Breast epithelium (tissue), 4 donors: ENCODE results near the gene SMYD1. TPM values are rescaled to one million over a fixed set of nuclear protein-coding genes. Genes with fewer than 3 reads are reported as not detected.

ENCODE experiments used
- DNase-seq, 2 donors: peaks; one replicate each; pipeline ENCODE4 v3.0.0-alpha.2; 2019; ENCODE audit warnings: low spot score in 2 of 2
- H3K27ac ChIP-seq, 2 donors: fragments of 200-600 bp; sonication (generic) in 1 of 2; one replicate each; pipeline ENCODE4 v1.5.1; 2016 to 2019; ENCODE audit warnings: mild to moderate bottlenecking in 1 of 2
- H3K27me3 ChIP-seq, 2 donors: fragments of 200-600 bp; sonication (generic) in 1 of 2; one replicate each; pipeline versions ENCODE4 v1.5.1 to v1.6.0; 2017 to 2019; ENCODE audit warnings: control low read depth in 1 of 2, mild to moderate bottlenecking in 1 of 2
- H3K36me3 ChIP-seq: fragments of 200-600 bp; one replicate; pipeline ENCODE4 v1.5.1; 2019
- H3K4me1 ChIP-seq, 2 donors: fragments of 200-600 bp; sonication (generic); one replicate each; pipeline ENCODE4 v1.5.1; 2016 to 2019; ENCODE audit warnings: control low read depth in 1 of 2
- H3K4me3 ChIP-seq, 3 donors: fragments of 200-600 bp; sonication (generic); 1 replicate in 2 of 3; 2 replicates in 1 of 3; pipeline ENCODE4 v1.5.1; 2016 to 2019; ENCODE audit warnings: mild to moderate bottlenecking in 3 of 3, moderate library complexity in 2 of 3
- H3K9me3 ChIP-seq, 2 donors: fragments of 200-600 bp; sonication (generic) in 1 of 2; one replicate each; pipeline ENCODE4 v1.5.1; 2016 to 2019; ENCODE audit warnings: control low read depth in 1 of 2
- POLR2A ChIP-seq: fragments of 450-650 bp; IDR thresholded peaks from one replicate; pipeline ENCODE4 v1.6.1; 2016; ENCODE audit warnings: antibody characterized with exemption, mild to moderate bottlenecking, moderate library complexity
- POLR2AphosphoS5 ChIP-seq, 3 donors: sonication (generic); formaldehyde crosslinking; IDR thresholded peaks; one replicate each; pipeline ENCODE4 v1.6.1; 2017; ENCODE audit warnings: antibody characterized with exemption in 3 of 3
- intact Hi-C: fragments of 100-400 bp; cut with DNase I; formaldehyde crosslinking; loops from one replicate; pipeline ENCODE4 v1.15.1; 2023; ENCODE audit warnings: low total_unique reads
- total RNA-seq, 3 donors: library from RNA; depleted of rRNA; stranded (reverse); fragments of >200 nt; gene quantifications; one replicate each; pipeline ENCODE4 v1.1.0, GENCODE V29; 2016
- TF ChIP-seq, protein P1 (sequence below), 3 donors: fragments of 450-650 bp; IDR thresholded peaks; one replicate each; pipeline ENCODE4 v1.5.1; 2016 to 2017; ENCODE audit warnings: antibody characterized with exemption in 3 of 3, mild to moderate bottlenecking in 3 of 3, moderate library complexity in 3 of 3

SMYD1 gene
- total RNA-seq, 3 donors from 2014 or later: 0.29 to 3.3 TPM; not detected in 1

DNA sequence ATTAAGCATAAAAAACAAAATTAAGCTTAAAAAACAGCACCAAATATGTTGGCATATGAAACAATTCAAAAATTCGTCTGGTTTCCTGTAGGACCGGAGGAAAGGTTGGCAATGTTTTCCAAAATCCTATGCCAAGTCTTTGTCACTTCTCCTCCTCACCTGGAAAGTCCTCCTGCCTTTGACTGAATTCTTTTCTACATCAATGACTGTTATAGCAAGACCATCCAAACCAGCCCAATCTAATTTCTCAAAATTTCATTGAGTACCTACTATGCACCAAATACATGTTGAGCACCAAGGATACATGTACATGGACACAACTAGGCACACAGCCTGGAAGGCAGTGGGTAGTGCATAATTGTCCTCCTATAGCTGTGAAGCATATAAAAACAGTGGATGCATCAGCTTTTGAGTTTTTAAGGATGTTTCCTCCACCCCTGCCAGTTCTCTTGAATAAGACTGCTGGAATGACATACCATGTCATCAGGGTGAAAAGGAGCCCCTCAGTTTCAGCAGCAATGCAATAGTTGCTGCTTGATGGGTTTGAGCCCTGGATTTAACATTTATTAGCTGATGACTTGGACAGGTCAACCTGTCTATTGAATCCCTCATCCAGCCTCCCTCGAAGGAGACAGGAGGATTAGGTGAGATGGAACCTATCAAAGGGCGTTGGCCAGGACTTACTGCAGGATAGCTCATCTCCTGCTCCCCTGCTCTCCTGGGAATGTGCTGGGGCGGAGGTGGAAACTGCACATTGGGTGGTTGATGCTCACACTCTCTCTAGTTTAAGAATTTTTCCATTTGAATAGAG lies 55.7 kb downstream of the SMYD1 start:
- no peaks in the 10 kb centered on the region for H3K36me3 ChIP-seq
- intact Hi-C loops: no loop called here
- no peaks in the 10 kb centered on the region for H3K4me1 ChIP-seq
- DNase-seq: no peak
- no peak overlapping the region for H3K27ac ChIP-seq
- no peaks in the 10 kb centered on the region for H3K27me3 ChIP-seq
- no peak overlapping the region for H3K4me3 ChIP-seq
- TF ChIP-seq POLR2A (no peak), POLR2AphosphoS5 (IDR thresholded peaks at IDR 0.05) (no peak)
- TF ChIP-seq, protein P1, sequence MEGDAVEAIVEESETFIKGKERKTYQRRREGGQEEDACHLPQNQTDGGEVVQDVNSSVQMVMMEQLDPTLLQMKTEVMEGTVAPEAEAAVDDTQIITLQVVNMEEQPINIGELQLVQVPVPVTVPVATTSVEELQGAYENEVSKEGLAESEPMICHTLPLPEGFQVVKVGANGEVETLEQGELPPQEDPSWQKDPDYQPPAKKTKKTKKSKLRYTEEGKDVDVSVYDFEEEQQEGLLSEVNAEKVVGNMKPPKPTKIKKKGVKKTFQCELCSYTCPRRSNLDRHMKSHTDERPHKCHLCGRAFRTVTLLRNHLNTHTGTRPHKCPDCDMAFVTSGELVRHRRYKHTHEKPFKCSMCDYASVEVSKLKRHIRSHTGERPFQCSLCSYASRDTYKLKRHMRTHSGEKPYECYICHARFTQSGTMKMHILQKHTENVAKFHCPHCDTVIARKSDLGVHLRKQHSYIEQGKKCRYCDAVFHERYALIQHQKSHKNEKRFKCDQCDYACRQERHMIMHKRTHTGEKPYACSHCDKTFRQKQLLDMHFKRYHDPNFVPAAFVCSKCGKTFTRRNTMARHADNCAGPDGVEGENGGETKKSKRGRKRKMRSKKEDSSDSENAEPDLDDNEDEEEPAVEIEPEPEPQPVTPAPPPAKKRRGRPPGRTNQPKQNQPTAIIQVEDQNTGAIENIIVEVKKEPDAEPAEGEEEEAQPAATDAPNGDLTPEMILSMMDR (IDR thresholded peaks at IDR 0.05): no peak
- no peaks in the 10 kb centered on the region for H3K9me3 ChIP-seq

DNA sequence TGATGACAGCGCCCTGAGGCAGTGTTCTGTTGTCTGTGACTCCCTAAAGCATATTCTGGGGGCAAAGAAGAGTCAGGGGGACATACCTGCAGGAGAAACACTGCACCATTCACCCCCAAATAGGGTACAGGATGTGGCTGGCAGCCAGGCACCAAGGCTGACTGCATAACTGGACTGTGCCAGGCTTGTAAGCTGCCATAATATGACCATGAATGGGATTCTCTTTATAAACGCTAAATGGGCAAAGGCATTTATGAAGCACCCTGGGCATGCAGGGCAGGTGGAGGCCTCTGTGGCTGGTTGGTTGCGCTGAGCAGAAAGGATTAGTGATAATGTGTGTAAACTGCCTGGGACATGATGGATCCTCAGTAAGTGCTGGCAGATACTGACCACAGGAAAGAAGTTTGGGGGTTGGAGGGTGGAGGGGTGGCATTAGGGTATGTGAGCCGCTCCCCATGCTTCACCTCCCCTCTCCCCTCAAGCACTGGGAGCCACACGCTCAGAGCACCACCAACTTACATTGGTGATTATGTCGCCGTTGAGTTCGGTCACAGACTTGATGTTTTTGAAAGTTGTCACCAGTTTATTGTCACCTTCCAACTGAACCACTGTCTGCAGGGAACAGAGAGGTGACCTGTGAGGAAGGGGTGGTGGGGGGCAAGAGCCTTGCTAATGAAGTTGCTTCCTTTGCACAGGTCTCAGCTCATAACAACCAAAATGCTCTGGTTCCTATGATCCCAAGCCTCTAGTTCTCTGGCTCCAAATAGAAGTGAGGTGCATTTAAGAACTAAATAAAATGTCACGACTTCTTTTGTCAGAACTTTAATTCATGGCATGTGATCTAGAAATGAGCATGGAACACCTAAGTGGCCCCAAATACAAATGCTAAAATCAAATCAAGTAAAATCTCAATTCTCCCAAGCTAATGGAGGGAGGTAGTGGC lies 56.6 kb downstream of the SMYD1 start:
- Histone ChIP-seq H3K36me3 (no peaks in the 10 kb centered on the region), H3K4me3 (no peak overlapping the region), H3K4me1 (no peaks in the 10 kb centered on the region), H3K27me3 (no peaks in the 10 kb centered on the region), H3K27ac (no peak overlapping the region), H3K9me3 (no peaks in the 10 kb centered on the region)
- TF ChIP-seq, protein P1 (IDR thresholded peaks at IDR 0.05): no peak
- TF ChIP-seq POLR2AphosphoS5 (IDR thresholded peaks at IDR 0.05): no peak
- TF ChIP-seq POLR2A: no peak
- intact Hi-C loops: no loop called here
- no peak for DNase-seq

DNA sequence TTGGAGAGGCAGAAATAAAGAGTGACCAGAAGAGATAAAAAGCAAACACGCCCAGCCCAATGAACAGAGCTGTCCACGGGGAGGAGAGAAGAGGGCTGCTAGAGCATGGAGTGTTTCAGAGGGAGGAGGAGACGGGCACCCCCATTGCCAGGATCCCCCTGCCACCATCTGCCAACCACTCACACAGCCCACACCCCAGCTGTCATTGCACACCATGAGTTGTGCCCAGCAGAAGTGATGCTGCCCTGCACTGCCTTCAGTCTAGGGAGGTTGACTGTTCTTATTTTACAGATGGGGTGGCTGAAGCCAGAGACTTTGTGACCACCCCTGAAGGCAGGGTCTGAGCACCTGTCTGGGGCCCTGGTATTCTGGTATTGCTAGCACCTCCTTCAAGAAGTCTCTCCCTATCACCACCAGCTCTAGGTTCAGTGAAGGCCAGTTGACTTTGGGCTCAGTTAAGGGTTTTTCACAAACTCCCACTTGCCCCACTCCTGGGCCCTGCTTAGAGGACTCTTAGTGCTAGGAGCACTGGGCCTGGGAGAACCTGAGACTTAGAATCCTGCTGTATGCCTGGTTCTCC lies 57.8 kb downstream of the SMYD1 start:
- DNase-seq: no peak
- no peaks in the 10 kb centered on the region for H3K9me3 ChIP-seq
- no peak overlapping the region for H3K27ac ChIP-seq
- H3K4me3 ChIP-seq: no peak overlapping the region
- no peaks in the 10 kb centered on the region for H3K27me3 ChIP-seq
- H3K4me1 ChIP-seq: no peaks in the 10 kb centered on the region
- intact Hi-C loops: no loop called here
- no peak for TF ChIP-seq POLR2A
- TF ChIP-seq POLR2AphosphoS5 (IDR thresholded peaks at IDR 0.05): no peak
- TF ChIP-seq, protein P1 (IDR thresholded peaks at IDR 0.05): no peak
- no peaks in the 10 kb centered on the region for H3K36me3 ChIP-seq

DNA sequence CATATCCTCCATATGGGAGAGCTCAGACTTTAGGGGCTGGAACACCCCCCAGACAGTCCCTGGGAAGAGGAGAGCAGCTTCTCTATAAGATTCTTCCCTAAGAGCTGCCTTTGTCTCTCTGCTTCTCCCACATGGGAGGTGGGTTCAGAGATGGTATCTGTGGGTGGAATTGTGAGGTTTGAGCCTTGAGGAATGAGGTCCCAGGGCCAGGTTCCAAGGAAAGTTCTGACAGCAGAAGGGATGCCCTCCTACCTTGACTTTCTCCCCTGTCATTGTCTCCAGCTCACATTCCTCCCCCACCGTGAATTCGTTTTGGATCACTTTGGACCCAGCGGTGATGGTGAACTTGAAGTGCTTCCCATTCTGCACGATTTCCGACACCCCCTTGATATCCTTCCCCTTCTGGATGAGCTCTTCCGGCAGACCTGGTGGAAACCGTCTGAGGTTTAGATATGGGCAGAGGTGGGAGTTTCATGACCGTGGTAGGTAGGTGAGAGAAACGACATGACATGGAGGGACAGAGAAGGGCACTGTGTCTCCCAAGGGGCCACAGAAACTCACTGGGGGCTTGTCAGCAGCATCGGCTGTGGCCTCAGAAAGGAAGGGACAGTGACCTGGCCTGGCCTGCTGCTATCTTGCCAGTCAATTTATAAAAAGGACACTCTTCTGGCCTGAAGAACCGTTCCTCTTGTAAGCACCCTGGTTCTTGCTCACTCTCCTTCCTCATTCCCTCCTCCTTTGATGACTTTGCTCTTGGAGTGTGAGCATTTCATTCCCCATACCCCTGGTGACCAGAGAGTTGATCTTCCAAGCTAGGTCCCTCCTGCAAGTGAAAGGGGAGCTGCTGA lies 58.5 kb downstream of the SMYD1 start:
- Histone ChIP-seq H3K4me1 (no peaks in the 10 kb centered on the region), H3K36me3 (no peaks in the 10 kb centered on the region), H3K4me3 (no peak overlapping the region), H3K27ac (no peak overlapping the region), H3K9me3 (no peaks in the 10 kb centered on the region), H3K27me3 (no peaks in the 10 kb centered on the region)
- no peak for DNase-seq
- intact Hi-C loops: no loop called here
- TF ChIP-seq POLR2A (no peak), POLR2AphosphoS5 (IDR thresholded peaks at IDR 0.05) (no peak)
- TF ChIP-seq, protein P1 (IDR thresholded peaks at IDR 0.05): no peak
